ENCODE results near the gene GPAT3. TPM values are rescaled to one million over a fixed set of nuclear protein-coding genes. Genes with fewer than 3 reads are reported as not detected.
A peak's percentile ranks its signal among the peaks of the same experiment; 100 is the strongest.

Gene GPAT3
- polyA plus RNA-seq, 4 donors, result 16.6 to 26.7 (median 18.3) TPM

DNA sequence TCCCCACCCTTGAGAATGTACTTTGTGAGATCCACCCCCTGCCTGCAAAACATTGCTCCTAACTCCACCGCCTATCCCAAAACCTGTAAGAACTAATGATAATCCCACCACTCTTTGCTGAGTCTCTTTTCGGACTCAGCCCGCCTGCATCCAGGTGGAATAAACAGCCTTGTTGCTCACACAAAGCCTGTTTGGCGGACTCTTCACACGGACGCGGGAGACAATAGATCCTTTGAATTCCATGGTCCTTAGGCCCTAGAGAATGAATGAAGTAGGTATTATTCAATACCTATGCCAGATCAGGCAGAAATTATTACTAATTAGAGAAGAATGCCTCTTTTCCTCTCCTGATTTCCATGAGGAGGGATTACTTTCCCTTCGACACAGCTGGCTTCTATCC lies 101.0 kb downstream of the GPAT3 start:
- no peak for DNase-seq (ENCODE audit: low read depth in 4 of 4, low spot score in 2 of 4)

DNA sequence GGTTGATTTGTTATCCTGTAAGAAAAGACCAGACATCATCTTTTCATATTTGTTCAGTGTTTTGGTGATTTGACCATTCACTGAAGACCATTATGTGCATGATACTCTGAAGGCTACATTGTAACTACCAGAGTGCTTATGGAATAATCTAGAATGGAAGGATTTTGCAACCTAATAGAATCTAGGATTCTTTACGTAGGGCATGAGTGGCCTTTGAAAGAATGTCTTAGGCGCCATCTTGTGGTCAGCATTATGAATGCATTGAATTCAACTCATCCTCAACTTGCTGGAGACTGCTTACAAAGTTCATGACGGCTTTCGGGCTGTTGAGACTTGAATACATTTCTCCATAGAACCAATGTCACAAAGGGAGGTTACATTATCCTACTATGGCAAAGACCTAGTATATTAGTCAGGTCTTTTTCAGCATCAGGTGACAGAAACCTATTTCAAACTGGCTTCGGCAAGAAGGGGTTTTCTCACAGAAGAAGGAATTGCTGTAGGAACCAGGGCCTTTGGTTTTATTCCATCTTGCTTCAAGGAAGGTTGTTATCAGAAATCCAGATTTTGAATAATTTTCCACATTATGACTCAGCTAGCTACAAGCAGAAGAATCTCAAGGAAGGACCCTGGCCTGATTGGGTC lies 104.1 kb downstream of the GPAT3 start:
- DNase-seq (ENCODE audit: low read depth in 4 of 4, low spot score in 2 of 4), result peak in 2 of 4 donors; percentile 51 to 79

DNA sequence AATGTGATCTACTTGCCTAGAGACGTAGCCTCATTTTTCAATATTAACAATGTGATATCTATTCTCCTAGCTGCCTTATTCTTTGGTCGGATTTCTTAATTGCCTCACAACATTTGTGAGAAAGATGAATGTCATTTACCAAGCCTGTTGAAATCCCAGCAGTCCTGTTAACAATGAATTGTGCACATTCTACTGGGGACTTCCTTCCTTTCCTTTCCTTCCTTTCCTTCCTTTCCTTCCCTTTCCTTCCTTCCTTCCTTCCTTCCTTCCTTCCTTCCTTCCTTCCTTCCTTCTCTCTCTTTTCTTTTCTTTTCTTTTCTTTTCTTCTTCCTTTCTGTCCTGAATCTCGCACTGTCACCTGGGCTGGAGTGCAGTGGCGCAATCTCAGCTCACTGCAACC lies 107.1 kb downstream of the GPAT3 start:
- DNase-seq (ENCODE audit: low read depth in 4 of 4, low spot score in 2 of 4), result no peak

DNA sequence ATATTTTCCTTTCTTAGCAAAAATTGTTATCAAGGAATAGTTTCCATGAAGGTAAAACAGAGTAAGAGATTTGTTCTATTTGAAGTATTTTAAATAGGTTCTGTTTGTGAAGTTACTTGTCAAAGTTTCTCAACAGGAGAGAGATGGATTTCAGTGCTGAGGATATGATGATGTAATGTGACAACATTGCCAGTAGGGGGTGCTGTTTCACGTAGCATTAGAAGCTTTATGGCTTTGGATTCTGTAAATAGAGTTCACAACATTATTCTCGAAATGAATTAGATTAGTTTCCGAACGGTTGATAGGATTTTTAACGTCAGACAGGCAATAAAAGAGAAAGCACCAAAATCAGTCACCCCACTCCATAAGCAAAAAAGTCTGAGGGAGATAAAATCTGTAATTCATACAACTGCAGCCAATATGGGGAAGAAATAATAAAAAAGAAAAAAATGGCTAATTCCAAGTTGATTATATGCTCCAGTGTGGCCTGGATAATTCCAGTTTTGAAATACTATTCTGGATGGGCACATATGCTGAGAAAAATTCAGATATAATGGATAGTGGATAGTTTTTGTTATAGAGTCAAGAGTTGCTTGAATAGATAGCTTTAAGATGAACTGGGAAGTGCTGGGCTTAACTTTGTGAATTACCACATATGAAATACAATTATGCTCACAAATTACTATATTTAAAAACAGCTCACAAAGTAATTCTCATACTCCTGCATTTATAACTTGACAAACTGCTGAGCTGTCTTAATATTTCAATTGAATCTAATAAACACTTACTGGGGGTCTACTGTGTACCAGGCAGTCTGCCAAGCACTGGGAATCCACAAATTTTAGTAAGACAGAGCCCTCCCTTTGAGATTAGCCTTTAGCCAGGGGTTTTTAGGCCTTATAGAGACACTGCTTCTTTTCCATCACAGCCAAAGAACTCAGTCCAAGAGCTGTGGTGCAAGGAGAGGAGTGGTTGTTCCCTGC lies 109.1 kb downstream of the GPAT3 start:
- DNase-seq (ENCODE audit: low read depth in 4 of 4, low spot score in 2 of 4), result peak in 1 of 4 donors; percentile 63

DNA sequence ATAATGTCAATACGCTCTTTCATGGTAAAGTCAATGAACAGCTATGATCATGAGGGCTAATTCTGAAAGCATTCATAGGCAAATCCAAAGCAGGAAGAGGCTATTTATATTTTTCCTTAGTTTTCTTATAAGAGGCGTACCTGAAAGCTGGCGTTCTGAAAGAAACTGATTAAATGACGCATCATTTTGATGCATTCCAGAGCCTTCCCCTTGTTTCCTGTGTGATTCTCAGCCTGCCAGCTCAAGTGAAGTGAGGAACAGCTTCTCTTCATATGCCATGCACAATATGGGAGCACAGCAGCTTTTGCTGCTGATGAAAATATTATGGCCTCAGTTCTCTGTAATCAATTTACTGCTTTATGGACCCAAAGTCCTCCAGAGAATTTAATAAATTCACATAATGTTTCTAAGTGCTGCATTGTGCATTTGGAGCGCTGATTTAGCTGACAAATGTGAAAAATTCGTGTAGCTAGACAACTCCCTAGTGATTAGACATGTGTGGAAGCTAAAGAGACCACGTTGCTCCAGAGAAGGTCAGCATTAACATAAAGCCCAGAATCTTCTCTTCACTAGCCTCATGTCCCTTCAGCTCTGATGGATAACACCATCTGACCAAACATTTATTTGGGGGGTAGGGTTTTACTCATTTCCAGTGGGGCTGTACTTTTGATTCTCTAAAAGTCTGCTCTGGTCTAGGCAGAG lies 110.8 kb downstream of the GPAT3 start:
- no peak for DNase-seq (ENCODE audit: low read depth in 4 of 4, low spot score in 2 of 4)

DNA sequence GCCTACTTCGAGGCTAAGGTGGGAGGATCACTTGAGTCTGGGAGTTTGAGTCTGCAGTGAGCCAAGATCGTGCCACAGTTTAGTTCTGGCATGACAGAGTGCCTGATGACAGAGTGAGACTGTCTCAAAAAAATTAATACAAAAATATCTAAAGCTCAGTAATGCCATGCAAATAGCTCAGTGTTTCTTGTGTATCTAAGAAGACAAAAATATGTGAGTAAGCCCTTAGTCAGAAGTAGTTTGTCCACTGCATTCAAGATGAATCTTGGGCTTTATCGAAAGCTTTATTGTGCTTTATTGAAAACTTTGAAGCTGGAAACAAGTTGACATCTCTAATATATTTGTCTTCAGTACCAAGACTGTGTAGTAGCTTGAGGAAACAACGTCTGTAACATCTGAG lies 115.9 kb downstream of the GPAT3 start:
- no peak for DNase-seq (ENCODE audit: low read depth in 4 of 4, low spot score in 2 of 4)

Other genes with a start within 250 kb of the GPAT3 start
- 1 to 10 TPM in 2 of 4 donors, under 1 TPM in 2; 0.70 to 1.7 (median 1.00) TPM for gene HPSE, start 201.3 kb upstream of the GPAT3 start, polyA plus RNA-seq (ENCODE audit: insufficient read length in 4 of 4)
- gene HELQ, start 80.3 kb upstream of the GPAT3 start, polyA plus RNA-seq (ENCODE audit: insufficient read length in 4 of 4), result 10 to 100 TPM; 16.5 to 18.2 (median 17.5) TPM
- gene MRPS18C, start 80.0 kb upstream of the GPAT3 start, polyA plus RNA-seq (ENCODE audit: insufficient read length in 4 of 4), result 10 to 100 TPM; 55.8 to 80.1 (median 68.2) TPM
- gene ABRAXAS1, start 51.0 kb upstream of the GPAT3 start, polyA plus RNA-seq (ENCODE audit: insufficient read length in 4 of 4), result 10 to 100 TPM; 22.1 to 32.0 (median 25.6) TPM

Measured in left renal cortex interstitium (tissue), 4 donors.